ENCODE measurements around the gene FXN.
"Not testable (repeated sequence)": the region's sequence is repeated elsewhere in the genome, so short reads cannot be mapped to it uniquely, and the experiment has no call there.

Gene FXN
- total RNA-seq, result 5.3 to 6.0 reads per million in 2 donors

DNA sequence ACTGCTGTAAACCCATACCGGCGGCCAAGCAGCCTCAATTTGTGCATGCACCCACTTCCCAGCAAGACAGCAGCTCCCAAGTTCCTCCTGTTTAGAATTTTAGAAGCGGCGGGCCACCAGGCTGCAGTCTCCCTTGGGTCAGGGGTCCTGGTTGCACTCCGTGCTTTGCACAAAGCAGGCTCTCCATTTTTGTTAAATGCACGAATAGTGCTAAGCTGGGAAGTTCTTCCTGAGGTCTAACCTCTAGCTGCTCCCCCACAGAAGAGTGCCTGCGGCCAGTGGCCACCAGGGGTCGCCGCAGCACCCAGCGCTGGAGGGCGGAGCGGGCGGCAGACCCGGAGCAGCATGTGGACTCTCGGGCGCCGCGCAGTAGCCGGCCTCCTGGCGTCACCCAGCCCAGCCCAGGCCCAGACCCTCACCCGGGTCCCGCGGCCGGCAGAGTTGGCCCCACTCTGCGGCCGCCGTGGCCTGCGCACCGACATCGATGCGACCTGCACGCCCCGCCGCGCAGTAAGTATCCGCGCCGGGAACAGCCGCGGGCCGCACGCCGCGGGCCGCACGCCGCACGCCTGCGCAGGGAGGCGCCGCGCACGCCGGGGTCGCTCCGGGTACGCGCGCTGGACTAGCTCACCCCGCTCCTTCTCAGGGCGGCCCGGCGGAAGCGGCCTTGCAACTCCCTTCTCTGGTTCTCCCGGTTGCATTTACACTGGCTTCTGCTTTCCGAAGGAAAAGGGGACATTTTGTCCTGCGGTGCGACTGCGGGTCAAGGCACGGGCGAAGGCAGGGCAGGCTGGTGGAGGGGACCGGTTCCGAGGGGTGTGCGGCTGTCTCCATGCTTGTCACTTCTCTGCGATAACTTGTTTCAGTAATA is at the start of gene FXN:
Gene FXN, plus strand, starts transcription at position 315 of the 871 bp plus-strand sequence. Its CDS starts 31 bp downstream, at position 346.
- peak; percentile 61 for DNase-seq

DNA sequence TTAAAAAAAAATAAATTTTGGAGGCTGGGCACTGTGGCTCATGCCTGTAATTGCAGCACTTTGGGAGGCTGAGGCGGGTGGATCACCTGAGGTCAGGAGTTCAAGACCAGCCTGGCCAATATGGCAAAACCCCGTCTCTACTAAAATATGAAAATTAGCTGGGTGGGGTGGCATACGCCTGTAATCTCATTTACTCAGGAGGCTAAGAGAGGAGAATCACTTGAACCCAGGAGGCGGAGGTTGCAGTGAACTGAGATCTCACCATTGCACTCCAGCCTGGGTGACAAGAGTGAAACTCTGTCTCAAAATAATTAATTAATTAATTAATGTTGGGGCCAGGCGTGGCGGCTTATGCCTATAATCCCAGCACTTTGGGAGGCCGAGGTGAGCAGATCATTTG is 48.6 kb upstream of the FXN start:
- DNase-seq, result not testable (repeated sequence)

DNA sequence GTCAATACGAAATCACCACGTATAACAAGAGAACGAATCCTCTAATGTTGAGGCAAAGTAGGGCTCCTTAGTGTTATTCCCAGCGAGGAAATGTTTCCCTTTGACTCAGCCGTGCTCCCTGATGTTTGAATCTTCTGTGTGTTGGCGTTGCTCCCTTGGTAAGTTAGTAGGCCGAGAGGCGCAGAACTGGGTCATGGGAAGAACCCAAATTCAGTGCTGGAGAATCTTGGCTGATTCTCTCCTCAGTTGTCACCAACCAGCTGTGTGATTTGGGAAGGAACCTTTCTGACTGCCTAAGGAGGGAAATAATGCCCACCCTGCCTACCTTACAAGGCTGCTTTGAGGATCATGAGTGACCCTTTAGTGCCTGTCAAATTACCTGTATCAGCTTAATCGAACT is 44.1 kb upstream of the FXN start:
- no peak for DNase-seq

DNA sequence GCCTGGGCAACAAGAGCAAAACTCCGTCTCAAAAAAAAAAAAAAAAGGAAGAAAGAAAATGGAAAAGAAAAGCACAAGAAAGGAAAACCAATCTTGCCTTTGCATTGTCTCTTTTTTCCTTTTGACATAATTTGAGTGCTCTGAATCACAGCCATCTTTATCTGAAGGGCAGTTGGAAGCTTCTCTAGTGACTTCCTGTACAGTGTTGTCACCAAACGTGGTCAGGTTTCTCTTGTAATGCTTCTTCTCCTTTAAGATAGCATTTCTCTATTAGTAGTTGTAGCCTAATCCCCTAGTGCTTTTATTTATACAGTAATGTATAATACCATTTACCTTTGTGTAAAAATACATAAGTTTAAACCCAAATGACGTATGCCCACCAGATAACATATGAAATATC is 39.8 kb upstream of the FXN start:
- no peak for DNase-seq

DNA sequence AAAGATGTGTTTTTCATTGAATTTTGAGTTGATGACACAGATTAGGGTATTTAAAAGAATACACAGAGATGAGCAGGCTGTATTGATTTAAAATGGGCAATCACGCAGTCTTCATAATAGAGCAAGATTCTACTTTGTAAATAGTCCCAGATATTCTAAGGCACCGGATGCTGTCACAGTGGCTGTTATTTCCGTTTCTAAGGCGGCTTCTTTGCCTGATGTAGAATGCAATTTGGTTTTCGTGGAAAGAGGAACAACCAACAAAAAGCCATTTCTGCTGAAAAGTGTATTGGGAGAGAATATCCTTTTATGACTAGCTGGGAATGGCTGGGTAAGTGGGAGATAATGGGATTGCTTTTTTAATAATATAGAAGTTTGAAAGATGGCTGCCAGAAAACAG is 39.1 kb upstream of the FXN start:
- DNase-seq, result no peak

DNA sequence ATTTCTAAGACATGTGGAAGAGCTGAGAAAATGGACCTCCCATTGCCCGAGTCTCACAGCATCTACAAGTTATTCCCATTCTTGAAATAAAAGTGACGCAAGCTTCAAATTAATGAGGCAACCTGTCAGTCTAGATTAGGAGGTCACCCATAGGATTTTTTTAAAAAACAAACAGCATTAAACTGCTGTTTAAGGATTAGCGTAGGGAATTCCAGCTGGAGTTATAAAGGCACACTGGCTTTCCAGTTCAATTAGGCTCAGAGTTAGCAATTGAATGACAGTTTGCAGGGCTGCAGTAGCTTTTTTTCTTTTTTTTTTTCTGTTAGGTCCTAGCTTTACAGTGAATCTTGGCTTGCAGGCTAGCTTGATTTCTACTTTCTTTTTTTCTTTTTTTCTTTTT is 37.9 kb upstream of the FXN start:
- no peak for DNase-seq

DNA sequence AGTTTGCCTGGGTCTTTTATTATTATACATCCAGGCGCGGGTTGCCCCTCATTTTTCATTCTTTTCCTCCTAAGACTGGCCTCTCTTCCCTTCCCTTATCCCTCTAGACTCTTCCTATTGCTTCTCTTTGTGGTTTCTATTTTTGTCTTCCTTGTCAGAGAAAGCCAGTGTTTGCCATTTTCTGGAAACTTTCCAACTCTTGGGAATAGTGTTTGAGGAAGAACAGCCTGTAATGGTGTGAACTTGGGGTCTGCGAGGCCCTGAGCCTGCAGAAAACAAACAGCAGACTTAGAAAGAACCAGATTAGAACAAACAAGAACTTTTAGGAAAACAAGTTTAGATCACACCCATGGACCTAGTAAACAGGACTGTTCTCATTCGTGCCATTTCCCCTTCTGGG is 37.2 kb upstream of the FXN start:
- no peak for DNase-seq

DNA sequence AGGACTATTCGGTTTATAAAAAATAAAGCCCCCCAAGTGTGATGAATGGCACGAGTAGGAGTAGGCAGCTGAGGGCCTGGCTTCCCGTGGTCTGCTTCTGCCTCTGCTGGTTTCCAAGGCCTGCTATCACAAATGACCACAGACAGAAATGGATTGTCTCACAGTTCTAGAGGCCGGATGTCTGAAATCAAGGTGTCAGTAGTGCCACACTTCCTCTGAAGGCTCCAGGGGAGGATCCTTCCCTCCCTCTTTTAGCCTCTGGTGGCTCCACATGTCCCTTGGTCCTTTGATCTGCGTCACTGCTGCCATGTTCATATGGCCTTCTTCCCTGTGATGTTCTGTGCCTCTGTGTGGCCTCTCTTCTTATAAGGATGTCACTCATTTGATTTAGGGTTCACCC is 36.7 kb upstream of the FXN start:
- DNase-seq, result no peak

DNA sequence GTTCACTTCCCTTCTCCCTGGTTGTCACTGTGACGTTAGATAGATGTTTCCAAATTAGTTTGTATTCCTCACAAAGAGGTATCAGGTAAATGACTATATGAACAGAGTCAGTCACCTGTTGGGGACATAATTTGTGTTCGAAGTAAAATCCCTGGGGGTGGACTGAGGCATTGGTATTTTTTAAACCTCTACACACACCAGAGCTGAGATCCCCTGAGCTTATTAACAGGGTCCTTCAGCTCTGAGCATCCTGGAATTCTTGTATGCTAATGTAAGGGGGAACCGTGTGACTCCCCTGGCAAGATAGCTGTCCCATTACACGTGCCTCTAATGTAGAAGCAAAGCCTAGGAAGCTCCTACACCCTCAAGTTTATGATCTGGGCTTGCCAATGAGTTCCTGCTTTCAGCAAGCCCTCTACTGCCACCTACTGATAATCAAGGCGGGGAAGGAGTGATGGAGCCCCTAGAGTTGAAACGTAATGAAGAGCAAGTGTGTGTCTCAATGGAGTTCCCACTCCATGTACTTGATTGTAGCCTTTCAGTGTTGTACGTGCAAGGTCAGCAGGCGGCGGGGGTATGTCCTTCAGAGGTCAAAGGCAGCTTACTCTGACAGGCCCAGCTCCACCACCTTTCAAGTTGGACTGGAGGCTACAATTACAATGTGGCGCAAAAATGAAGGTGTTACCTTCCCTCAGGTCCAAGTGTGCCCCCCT is 36.0 kb upstream of the FXN start:
- no peak for DNase-seq

DNA sequence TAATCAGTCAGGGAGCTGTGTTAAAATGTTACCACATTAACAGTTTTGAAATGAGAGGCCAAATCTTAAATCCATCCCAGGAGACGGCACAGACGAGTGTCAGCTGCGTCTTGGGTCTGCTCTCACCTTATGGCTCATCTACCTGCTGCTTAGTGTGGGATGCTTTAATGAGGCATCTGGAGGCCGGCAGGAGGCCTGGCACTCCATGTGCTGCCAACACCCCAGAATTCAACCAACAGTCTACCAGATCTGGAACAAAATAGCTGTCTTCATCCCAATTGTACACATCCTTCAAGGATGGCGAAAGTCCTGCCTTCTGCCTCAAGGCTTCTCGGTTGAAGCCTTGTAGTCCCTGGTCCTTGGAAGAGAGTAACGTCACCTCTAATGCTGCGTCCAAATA is 33.6 kb upstream of the FXN start:
- no peak for DNase-seq

DNA sequence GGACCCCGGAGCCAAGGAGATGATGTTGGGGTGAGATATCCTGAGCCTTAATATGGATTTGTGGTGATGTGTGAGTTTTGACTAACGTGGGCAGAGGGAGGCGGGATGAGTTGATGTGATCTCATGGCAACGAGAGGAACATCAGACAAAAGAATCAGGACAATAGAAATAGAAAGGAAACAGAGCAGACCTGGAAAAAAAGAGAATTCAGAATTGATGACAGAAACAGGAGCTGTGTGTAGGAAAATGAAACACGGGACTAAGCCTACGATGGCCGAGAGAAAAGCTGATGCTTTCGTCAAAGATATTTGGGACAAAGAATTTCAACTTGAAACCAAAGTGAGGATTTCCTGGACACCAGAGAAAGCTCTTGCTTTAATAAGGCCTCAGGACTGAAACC is 32.5 kb upstream of the FXN start:
- no peak for DNase-seq

DNA sequence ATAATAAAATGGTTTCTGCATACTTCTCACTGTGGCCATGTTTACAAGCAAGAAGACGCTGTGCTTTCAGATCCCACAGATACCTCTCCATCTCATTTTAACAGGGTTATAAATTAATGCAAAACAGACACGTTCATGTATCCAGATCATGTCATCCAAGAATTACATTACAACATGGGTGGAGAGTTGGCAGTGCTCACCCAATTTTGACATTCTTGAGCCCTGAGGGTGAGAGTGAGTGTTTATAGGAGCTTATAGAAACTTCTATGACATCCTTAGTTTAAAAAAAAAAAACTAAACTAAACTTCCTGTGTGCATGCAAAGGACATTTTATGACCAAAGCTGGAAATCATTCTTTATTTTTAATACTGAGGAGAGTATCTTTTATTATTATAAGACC is 30.7 kb upstream of the FXN start:
- DNase-seq, result no peak

DNA sequence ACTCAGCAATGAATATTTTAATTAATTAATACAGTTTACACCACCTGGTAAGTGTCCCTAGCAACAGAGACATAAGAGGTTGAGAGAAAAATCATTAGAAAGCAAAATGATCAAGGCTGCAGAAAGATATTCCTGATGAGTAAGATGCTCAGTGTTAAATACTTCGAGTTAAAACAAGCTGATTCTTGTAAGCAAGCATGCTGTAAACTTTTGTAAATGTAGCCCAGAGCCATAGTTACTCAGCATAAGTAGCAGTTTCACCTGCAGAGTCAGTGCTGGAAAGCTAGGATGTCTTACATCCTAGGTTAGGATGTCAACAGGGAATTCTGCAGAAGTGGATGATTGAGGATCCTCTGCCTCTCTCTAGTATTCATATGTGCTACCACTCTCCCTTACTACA is 25.8 kb upstream of the FXN start:
- no peak for DNase-seq

DNA sequence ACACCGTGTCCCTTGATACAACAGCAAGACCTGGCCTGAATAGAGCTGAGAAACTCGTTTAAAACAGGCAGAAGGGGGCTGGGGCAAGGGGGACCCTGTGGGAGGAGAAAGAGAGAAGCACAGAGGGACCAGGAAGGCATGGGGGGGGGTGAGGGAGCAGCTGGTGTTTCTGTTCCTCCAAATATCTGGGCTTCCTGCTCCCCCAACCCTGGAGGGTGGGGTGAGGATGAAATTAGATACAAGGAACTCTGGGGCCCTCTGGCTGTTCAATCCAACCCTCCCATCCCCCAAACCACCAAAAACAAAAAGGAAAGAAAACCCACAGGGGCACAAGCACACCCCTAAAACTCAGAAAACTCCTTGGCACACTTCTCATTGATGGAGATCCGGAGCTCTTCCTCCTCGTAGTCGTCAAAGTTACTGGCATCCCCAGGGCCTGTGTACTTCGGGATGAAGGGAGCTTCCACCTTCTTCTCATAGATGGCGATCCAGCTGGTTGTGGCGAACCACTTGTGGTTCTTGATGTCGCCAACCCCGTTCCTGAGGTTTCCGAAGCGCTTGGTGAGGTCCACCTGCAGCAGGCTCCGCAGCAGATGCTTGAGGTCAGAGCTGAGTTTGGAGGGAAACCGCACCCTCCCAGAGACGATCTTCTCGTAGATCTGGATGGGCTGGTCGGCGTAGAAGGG is 22.7 kb upstream of the FXN start:
- DNase-seq, result no peak

DNA sequence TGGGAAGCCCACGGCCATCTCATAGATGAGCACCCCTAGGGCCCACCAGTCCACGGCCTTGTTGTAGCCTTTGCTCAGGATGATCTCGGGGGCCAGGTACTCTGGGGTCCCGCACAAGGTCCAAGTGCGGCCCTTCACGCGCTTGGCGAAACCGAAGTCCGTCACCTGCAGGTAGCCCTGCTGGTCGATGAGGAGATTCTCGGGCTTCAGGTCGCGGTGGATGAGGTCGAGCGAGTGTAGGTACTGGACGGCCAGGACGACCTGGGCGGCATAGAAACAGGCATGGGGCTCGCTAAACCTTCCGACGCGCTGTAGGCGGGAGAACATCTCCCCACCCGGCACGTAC is 22.2 kb upstream of the FXN start:
- DNase-seq, result no peak

DNA sequence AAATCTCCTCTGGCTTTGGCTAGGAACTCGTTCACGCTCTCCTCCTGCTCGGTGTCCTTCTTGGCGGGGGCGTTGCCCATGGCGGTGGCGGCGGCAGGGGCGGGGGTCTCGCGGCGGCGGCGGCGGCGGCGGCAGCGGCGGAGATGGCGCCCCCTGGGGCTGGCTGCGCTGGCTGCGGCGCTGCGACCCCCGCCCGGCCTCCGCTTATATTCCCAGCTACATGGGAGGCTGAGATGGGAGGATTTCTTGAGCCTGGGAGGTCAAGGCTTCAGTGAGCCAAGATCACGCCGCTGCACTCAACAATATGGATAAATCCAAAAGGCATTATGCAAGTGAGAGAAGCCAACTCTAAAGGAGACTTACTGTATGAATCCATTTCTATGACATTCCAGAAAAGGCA is 21.5 kb upstream of the FXN start, which contains the start of gene PRKACG:
Gene PRKACG, minus strand, starts transcription at position 101 of the 400 bp plus-strand sequence. Its CDS starts 21 bp downstream, at position 80.
- no peak for DNase-seq

DNA sequence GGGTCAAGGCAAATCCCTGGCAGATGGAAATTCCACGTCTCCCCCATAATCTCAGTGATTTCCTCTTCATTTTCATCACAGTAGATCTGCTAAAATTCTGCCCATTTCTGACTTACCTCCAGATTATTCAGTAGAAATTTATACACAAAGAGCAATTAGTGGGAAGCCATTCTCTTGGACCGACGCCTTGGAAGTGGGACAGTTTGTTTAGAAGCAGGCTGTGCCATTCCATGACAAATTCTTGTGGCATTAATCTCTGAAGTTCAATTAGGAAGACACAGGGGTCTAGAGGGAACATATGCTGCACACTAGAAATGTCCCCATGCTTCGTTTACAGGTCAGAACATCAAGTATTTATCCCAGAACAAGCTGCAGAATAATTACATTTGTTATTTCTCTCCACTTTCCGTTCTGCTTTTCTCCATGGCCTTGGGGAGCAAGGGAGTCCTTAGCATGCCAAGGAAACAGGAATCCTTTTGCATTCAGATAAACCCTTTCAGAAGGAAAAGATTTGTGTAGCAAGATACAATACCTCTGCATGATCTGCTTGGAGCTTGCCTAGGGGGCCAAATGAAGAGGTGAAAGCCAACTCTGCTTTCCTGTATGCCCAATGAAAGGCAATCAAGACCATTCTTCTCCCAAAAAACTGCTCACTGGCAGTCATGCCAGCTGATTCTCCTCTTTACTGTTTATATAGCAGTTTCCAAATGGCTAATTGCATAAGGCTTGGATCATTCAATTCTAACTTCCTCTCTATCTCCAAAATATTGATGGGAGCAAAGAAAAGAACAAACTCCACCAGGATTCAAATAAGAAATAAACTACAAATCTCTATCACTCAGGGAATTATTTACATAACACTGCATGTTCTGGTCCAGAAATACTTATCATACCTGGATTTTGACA is 19.1 kb upstream of the FXN start:
- DNase-seq, result no peak

DNA sequence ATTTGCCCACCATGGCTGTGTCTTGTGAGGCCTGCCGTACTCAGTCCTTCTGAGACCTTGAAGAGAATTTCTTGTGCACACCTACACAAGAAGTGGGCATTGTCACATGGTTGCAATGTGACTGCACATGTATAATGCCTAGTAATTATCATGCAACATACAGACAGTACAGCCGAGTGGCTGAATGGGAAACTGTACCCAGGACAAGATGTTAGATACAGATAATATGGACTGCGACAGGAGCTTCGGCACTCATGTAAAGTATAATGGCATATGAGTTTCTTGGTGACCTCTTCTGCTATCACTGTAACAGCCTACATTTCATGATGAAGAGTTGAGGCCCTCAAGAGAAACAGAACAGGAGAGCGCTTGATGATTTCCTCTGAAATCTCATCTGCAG is 16.8 kb upstream of the FXN start:
- no peak for DNase-seq

DNA sequence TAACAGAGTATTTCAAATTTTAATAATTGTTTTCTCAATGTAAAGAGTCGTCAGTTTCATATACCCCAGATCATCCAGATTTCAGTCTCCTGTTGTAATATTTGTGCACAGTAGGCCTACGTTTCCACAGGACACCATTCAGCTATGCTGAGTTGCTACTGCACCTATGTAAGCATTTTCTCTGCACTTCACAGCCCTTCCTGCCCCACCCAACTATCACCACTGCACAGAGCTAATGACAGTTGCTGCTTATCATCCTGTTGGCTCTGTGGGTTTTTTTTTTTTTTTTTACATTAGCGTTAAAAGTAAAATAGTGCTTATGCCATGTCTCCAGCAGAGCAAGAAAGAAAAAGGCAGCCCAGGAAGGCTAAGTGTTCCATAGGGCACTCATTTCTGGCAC is 15.7 kb upstream of the FXN start:
- DNase-seq, result no peak

DNA sequence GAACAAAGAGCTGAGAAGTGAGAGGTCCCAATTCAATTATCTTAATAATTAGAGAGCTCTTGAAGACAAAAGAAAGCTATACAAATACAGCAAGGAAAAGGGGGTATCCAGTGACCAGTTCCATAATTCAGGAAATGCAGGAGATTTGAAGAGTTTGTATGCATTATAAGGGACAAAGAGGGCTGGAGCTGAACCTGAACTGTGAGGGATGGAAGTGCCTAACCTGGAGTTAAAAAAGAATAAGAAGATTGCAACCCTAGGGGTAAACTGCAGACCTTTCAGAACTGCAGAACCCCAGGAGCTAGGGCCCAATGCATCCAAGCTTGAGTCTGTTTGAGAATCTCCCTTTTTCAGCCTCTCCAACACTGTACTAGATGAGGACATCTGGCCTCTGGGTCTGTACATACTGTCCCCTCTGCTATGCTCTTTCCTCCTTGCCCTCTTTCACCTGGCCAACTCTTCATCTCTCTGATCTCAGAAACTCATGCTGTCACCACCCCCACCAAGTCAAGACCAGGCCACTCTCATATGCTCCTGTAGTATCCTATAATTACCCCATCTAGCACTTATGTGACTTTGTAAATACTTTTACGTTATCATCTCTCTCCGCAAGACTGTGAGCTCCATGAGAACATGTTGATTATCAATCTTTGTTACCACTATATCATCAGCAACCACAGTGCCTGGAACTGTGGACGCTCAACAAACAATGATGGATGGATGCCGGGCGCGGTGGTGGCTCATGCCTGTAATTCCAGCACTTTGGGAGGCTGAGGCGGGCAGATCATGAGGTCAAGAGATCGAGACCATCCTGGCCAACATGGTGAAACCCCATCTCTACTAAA is 15.0 kb upstream of the FXN start:
- DNase-seq, result no peak

DNA sequence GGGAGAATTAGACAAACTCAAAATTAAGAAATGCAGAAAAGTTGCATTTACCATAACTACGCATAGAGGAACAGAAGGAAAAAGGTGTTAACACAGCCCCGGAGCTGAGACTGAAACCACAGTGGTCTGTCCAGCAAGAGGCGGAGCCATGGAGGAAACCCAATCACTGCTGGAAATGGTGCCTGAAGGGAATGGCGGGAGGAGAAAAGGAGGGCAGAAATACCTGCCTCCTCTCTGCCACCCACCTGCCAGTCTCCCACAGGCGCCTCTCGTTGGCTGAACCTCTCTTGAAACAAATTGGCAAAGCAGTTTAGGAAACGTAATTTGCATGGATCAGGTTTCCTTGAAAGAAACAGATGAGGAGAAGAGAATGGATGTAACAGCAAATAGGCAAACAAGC is 11.9 kb upstream of the FXN start:
- DNase-seq, result no peak

All from activated gamma-delta T cell (primary cell).